H1 (cell line): ENCODE measurements around the gene ANO6.

Source experiments
- CREB1 ChIP-seq: IDR thresholded peaks from 2 replicates; pipeline ENCODE4 v1.6.1; 2012; ENCODE audit warnings: inconsistent platforms
- JUND ChIP-seq: IDR thresholded peaks from 2 replicates; pipeline ENCODE4 v1.6.1; 2011; ENCODE audit warnings: mild to moderate bottlenecking, improper control_type of control experiment, low read length
- YY1 ChIP-seq: IDR thresholded peaks from 2 replicates; pipeline ENCODE4 v1.6.1; 2011; ENCODE audit warnings: low read depth, mild to moderate bottlenecking, low read length
- ZNF274 ChIP-seq: IDR thresholded peaks from 2 replicates; pipeline ENCODE4 v1.7.0; 2012; ENCODE audit warnings: low read length, borderline replicate concordance; ENCODE audit errors: extremely low read depth
- TF ChIP-seq, protein P1 (sequence below): IDR thresholded peaks from 2 replicates; pipeline ENCODE4 v1.6.1; 2011; ENCODE audit warnings: low read length, improper control_type of control experiment
- TF ChIP-seq, protein P2 (sequence below), 3 experiments: IDR thresholded peaks; 1 replicate in 2 of 3; 2 replicates in 1 of 3; pipeline versions ENCODE4 v1.5.1 to v1.6.1; 2011; ENCODE audit warnings: low read length in 3 of 3, mild to moderate bottlenecking in 3 of 3, inconsistent platforms in 2 of 3, low read depth in 1 of 3, moderate library complexity in 1 of 3; ENCODE audit not compliant: insufficient read depth in 1 of 3; ENCODE audit errors: control extremely low read depth in 1 of 3

DNA sequence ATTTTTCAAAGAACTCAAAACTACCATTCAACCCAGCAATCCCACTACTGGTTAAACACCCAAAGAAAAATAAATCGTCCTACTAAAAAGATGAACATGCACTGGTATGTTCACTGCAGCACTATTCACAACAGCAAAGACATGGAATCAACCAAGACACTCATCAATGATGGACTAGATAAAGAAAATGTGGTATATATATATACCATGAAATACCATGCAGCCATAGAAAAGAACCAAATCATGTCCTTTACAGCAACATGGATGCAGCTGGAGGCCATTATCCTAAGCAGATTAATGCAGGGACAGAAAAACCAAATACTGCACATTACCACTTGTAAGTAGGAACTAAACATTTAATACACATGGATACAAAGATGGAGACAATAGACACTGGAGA lies 3.8 kb upstream of the ANO6 start:
- TF ChIP-seq YY1 (no peak), ZNF274 (no peak), CREB1 (no peak), JUND (no peak)
- TF ChIP-seq, protein P1, sequence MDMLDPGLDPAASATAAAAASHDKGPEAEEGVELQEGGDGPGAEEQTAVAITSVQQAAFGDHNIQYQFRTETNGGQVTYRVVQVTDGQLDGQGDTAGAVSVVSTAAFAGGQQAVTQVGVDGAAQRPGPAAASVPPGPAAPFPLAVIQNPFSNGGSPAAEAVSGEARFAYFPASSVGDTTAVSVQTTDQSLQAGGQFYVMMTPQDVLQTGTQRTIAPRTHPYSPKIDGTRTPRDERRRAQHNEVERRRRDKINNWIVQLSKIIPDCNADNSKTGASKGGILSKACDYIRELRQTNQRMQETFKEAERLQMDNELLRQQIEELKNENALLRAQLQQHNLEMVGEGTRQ: no peak
- TF ChIP-seq, protein P2, sequence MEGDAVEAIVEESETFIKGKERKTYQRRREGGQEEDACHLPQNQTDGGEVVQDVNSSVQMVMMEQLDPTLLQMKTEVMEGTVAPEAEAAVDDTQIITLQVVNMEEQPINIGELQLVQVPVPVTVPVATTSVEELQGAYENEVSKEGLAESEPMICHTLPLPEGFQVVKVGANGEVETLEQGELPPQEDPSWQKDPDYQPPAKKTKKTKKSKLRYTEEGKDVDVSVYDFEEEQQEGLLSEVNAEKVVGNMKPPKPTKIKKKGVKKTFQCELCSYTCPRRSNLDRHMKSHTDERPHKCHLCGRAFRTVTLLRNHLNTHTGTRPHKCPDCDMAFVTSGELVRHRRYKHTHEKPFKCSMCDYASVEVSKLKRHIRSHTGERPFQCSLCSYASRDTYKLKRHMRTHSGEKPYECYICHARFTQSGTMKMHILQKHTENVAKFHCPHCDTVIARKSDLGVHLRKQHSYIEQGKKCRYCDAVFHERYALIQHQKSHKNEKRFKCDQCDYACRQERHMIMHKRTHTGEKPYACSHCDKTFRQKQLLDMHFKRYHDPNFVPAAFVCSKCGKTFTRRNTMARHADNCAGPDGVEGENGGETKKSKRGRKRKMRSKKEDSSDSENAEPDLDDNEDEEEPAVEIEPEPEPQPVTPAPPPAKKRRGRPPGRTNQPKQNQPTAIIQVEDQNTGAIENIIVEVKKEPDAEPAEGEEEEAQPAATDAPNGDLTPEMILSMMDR (IDR thresholded peaks at IDR 0.05; ENCODE audit: control extremely low read depth in 1 of 3, insufficient read depth in 1 of 3, low read depth in 1 of 3, low read length in 3 of 3): no peak
